ENCODE data around the gene HUNK.
"Not testable (repeated sequence)": the region's sequence is repeated elsewhere in the genome, so short reads cannot be mapped to it uniquely, and the experiment has no call there.

HUNK gene

GRCh38 chr21:32008714-32009113, 135.9 kb downstream of the HUNK start:
- no peak for DNase-seq

- DNase-seq: no peak
Observed at GRCh38 chr21:32009263-32009662, 136.4 kb downstream of the HUNK start.

GRCh38 chr21:32015461-32016139, 142.8 kb downstream of the HUNK start:
- no peak for DNase-seq

- DNase-seq: no peak
Observed at GRCh38 chr21:32018381-32018780, 145.6 kb downstream of the HUNK start.

GRCh38 chr21:32020564-32020963, 147.7 kb downstream of the HUNK start:
- no peak for DNase-seq

GRCh38 chr21:32021319-32021994, 148.6 kb downstream of the HUNK start:
- DNase-seq: no peak

- DNase-seq: peak; percentile 60
Observed at GRCh38 chr21:32022146-32022545, 149.3 kb downstream of the HUNK start.

GRCh38 chr21:32030146-32030652, 157.4 kb downstream of the HUNK start:
- no peak for DNase-seq

- no peak for DNase-seq
Observed at GRCh38 chr21:32034850-32035249, 162.0 kb downstream of the HUNK start.

GRCh38 chr21:32035617-32036016, 162.8 kb downstream of the HUNK start:
- no peak for DNase-seq

- DNase-seq: no peak
Observed at GRCh38 chr21:32036756-32037155, 163.9 kb downstream of the HUNK start.

- DNase-seq: not testable (repeated sequence)
Observed at GRCh38 chr21:32038751-32039150, 165.9 kb downstream of the HUNK start.

GRCh38 chr21:32043458-32043857, 170.6 kb downstream of the HUNK start:
- DNase-seq: no peak

GRCh38 chr21:32044205-32045180, 171.7 kb downstream of the HUNK start:
- no peak for DNase-seq

GRCh38 chr21:32046191-32046590, 173.4 kb downstream of the HUNK start:
- no peak for DNase-seq

GRCh38 chr21:32048353-32048752, 175.5 kb downstream of the HUNK start:
- no peak for DNase-seq
